Measurements from ENCODE around the gene LARGE2.
"Not testable (repeated sequence)": the region's sequence is repeated elsewhere in the genome, so short reads cannot be mapped to it uniquely, and the experiment has no call there.

LARGE2 gene

DNA sequence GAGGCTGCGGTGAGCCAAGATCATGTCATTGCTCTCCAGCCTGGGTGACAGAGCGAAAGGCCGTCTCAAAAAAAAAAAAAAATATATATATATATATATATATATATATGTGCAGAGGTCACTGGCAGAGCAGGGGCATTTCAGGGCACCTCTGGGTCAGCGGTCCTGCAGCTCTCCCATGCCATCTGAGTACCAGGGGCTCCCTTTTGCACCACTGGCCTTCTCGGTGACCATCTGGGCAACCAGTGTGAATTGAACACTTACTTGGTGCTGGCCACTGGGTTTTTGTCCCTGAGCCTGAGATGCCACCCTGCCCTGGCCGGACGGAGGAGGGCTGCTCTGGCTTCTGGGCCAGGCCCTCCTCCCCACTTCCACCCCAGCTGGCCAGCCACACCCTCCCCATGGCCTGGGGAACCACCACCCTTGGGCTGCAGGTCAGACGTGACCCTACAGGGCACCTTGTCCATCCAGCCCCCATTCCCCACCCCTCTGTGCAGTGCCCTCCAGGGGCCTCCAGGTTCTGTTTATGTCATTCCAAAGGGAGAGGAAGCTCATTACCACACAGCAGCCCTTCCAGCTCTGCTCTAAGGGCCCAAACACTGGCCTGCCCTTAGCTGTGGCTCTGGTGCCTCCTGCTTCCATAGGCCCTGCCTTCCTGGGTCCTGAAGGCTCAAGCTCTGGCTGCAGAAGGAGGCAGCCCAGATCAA is 26.8 kb upstream of the LARGE2 start:
- DNase-seq (ENCODE audit: extremely low read depth in 1 of 2, low read depth in 1 of 2) = no peak

DNA sequence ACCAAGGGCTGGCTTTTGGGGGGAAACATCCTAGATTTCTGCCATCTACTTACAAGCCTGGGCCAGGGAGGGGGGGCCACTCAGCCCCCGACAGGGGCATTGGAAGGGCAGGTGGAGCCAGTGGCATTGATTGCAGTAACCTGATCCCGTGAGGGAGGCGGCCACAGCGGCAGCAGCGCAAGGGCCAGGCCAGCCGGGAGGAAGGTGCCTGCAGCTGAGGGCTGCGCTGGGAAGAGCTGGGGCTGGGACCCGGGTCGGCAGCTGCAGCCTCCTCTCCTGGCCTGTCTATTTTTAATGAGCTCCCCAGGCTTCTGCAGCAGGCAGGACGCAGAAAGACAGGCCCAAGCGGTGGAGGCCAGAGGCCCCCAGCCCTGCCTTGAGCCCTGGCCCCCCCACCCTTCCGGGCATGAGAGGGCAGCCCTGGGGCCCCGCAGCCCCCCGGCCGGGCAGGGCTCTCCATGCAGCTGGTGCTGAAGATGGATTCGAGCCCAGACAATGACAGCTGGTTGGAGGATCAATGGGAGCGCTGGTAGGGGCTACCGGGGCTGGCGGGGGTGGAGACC is 26.0 kb upstream of the LARGE2 start:
- no peak for DNase-seq (ENCODE audit: extremely low read depth in 1 of 2, low read depth in 1 of 2)

DNA sequence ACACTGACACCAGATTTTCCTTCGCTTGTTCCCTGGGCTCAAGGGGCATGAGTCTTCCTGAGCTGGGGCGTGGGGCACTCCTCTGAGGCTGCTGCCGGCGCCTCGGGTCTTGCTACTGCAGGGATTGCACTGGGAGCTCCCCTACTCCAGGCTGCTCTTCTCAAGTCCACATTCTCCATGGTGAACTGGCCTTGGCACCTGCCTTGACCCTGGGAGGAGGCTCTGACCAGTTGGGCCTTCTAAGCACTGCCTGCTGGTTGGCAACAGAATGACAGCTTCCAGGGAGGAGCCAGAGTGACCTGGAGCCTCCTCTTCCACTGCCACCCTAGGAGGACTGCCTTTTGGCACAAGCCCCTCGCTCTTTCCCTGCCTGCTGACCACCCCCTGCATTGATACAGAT is 24.9 kb upstream of the LARGE2 start:
- DNase-seq (ENCODE audit: extremely low read depth in 1 of 2, low read depth in 1 of 2) = no peak

DNA sequence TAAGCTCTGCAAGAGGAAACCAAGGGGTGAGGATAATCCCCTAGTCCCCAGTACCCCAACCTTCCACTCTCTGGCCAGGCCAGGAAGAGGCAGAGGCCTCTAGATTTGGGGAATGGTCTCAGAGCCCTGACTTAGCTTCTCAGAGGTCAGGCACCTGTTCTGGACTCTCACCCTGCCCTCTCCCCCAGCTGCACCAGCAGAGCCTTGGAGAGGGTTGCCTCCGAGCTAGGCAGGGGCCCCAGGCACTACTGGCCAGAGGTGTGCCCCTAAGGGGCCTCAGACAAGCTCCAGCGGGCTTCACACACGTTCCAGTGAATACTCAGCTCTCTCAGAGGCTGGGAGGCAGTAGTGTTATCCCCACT is 23.4 kb upstream of the LARGE2 start:
- no peak for DNase-seq (ENCODE audit: extremely low read depth in 1 of 2, low read depth in 1 of 2)

DNA sequence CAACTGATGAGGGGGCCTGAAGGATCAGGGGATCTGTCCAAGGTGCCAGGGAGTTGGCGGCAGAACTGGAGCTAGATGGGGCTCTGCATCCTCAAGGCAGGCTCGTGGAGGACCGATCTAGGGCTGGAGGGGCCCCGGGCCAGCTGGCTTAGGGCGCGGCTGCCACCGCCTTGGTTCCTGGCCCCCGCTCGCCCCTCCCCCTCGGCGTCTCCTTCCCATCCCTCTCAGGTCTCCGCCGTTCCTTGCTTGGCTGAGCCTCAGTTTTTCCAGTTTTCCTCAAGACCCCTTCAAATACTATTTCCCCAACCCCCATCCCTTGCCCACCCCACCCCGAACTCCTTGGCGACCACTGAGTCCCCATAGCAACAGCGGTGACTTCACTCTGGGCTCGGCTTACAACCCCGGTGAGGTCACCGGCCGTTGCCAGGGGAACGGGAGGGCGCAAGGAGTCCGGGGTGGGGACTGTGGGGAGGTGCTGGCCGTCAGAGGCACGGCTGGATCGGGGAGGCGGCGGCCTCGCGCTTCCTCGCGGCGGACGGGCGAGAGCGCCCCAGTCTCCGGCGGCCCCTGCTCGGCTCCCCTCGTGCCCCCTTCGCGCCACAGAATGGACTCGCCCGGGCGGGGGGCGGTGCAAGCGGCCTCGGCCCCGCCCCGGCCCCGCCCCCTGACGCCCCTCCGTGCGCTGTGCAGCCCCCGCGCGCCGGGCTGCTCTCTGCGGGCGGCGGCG is 22.8 kb upstream of the LARGE2 start:
- peak; percentile 48 to 49 for DNase-seq (ENCODE audit: extremely low read depth in 1 of 2, low read depth in 1 of 2)

DNA sequence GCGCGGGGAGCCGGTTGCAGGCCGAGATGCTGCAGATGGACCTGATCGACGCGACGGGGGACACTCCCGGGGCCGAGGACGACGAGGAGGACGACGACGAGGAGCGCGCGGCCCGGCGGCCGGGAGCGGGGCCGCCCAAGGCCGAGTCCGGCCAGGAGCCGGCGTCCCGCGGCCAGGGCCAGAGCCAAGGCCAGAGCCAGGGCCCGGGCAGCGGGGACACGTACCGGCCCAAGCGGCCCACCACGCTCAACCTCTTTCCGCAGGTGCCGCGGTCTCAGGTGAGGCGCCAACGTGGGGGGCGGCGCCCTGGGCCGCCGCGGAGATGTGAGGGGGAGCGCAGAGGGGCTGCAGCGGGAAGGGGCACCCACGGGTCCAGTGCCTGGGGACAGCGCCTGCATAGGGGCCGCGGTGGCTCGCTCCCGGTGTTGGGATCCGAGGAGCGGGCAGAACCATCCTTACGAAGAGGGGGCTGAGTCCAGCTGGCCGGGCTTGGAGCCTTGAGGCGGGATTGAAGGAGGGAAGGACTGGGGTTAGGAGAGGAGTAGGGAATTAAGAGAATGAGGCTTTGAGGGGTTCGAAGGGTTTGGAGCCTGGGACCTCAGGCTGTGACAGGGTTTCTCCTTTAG is 22.2 kb upstream of the LARGE2 start:
- DNase-seq (ENCODE audit: extremely low read depth in 1 of 2, low read depth in 1 of 2) = not testable (repeated sequence)

DNA sequence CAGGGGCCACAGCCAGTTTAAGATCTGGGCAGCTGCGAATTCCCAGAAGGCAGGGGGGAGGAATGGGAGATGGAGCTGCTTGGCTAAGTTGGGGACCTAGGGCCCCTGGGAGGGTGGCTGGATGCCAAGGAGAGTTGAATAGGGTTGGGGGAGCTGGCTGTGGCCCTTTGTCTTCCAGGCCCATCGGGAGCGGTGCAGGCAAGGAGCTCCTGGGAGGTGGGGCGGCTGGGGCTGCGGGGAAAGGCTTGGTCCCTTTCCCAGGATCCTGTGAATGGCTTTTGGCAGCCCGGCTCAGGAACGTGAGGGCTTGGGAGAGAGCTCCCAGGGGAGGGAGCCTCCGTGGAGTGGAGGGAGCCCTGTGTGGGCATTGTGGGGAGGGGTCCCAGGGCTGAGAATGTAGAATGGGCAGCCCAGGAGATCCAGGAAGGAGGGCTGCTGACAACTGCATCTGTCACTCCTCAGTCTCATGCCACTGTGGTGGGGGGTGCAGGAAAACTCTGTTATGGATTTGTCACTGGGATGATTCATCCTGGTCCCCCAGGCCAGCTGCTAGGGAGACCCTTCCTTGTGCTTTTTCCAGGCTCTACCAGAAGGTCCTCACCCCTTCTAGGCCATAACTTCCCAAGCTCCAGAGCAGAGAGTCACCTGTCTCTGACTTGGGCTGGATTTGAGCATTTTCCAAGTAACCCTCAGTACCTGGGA is 21.4 kb upstream of the LARGE2 start:
- DNase-seq (ENCODE audit: extremely low read depth in 1 of 2, low read depth in 1 of 2) = no peak

DNA sequence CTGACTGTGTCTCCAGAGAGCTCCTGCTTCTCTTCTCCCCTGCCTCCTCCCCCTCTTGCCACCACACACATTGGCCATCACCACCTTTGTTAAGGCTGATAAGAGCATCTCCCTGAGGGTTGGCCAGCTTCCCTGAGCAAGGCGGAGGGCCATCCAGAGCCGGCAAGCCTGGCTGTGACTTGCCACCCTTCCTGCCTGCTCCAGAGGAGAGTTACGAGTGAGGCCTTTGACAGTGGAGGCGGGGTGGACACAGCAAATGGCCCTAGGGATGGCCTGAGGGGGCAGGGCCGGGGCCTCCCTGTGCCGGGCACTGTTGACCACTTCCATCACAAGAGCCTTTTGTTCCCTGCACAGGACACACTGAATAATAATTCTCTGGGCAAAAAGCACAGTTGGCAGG is 20.8 kb upstream of the LARGE2 start:
- DNase-seq (ENCODE audit: extremely low read depth in 1 of 2, low read depth in 1 of 2) = no peak

DNA sequence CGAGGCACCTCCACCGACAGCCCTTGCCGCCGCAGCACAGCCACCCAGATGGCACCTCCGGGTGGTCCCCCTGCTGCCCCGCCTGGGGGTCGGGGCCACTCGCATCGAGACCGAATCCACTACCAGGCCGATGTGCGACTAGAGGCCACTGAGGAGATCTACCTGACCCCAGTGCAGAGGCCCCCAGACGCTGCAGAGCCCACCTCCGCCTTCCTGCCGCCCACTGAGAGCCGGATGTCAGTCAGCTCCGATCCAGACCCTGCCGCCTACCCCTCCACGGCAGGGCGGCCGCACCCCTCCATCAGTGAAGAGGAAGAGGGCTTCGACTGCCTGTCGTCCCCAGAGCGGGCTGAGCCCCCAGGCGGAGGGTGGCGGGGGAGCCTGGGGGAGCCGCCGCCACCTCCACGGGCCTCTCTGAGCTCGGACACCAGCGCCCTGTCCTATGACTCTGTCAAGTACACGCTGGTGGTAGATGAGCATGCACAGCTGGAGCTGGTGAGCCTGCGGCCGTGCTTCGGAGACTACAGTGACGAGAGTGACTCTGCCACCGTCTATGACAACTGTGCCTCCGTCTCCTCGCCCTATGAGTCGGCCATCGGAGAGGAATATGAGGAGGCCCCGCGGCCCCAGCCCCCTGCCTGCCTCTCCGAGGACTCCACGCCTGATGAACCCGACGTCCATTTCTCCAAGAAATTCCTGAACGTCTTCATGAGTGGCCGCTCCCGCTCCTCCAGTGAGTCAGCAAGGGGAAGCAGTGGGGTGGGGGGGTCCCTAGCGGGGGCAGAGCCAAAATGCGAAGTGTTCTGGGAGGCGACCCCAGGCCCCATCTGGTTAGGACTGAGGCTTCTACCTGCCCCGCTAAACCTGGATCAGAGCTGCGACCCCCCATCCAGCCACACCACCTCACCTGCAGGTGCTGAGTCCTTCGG is 19.7 kb upstream of the LARGE2 start:
- DNase-seq (ENCODE audit: extremely low read depth in 1 of 2, low read depth in 1 of 2) = no peak

DNA sequence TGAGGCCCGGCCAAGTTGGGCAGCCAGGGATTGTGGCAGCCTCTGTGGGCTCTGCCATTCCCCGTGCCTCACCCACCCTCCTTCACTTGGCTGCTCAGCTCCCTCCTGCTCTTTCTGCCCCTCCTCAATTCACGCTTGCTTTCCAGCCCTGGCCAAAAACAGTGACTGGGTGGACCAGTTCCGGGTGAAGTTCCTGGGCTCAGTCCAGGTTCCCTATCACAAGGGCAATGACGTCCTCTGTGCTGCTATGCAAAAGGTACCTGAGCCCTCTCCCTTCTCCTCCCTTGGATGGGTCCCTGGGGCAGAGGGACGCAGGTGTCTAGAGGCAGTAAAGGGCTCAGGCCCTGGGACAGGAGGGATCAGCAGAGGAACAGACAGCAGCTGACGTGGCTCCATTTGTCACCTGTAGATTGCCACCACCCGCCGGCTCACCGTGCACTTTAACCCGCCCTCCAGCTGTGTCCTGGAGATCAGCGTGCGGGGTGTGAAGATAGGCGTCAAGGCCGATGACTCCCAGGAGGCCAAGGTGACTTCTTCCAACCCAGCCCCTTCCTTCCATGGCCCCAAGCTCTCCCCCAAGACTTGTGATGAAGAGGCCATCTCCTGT is 18.0 kb upstream of the LARGE2 start:
- no peak for DNase-seq (ENCODE audit: extremely low read depth in 1 of 2, low read depth in 1 of 2)

DNA sequence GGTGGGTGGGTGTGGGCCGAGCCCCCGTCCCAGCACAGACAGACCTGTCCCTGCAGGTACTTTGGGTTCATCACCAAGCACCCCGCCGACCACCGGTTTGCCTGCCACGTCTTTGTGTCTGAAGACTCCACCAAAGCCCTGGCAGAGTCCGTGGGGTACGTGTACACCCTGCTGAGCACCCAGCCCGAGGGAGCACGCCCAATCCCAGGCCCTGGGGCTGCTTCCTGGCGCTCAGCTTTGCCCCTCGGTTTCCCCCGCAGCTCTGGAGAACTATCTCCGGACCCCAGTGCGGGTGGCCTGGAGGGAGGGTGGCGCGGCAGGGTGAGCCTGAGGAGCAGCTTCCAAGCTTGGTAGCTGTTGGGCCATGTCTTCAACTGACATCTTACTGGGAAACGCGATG is 17.4 kb upstream of the LARGE2 start:
- no peak for DNase-seq (ENCODE audit: extremely low read depth in 1 of 2, low read depth in 1 of 2)

DNA sequence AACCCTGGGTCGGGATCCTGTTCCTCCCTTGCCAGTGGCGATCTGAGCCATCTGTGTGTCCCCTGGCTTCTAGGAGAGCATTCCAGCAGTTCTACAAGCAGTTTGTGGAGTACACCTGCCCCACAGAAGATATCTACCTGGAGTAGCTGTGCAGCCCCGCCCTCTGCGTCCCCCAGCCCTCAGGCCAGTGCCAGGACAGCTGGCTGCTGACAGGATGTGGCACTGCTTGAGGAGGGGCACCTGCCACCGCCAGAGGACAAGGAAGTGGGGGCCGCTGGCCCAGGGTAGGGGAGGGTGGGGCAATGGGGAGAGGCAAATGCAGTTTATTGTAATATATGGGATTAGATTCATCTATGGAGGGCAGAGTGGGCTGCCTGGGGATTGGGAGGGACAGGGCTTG is 16.9 kb upstream of the LARGE2 start:
- not testable (repeated sequence) for DNase-seq (ENCODE audit: extremely low read depth in 1 of 2, low read depth in 1 of 2)

DNA sequence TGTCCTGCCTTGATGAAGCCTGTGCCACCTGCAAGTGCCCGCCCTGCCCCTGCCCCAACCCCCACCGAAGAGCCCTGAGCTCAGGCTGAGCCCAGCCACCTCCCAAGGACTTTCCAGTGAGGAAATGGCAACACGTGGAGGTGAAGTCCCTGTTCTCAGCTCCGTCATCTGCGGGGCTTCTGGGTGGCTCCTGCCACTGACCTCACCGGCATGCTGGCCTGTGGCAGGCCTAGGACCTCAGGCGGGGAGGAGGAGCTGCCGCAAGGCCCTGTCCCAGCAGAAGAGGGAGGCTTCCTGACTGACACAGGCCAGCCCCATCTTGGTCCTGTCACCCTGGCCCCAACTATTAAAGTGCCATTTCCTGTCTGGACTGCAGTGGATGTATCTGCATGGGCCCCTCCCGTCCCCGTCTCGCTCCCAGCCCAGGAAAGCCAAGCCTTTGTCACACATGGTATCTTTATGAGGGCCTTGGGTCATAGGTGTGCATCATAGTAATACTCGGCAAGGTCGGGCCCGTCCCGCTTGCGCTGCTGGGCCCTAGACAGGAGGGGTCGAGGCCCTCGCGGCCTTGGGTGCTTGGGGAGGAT is 16.3 kb upstream of the LARGE2 start:
- no peak for DNase-seq (ENCODE audit: extremely low read depth in 1 of 2, low read depth in 1 of 2)

DNA sequence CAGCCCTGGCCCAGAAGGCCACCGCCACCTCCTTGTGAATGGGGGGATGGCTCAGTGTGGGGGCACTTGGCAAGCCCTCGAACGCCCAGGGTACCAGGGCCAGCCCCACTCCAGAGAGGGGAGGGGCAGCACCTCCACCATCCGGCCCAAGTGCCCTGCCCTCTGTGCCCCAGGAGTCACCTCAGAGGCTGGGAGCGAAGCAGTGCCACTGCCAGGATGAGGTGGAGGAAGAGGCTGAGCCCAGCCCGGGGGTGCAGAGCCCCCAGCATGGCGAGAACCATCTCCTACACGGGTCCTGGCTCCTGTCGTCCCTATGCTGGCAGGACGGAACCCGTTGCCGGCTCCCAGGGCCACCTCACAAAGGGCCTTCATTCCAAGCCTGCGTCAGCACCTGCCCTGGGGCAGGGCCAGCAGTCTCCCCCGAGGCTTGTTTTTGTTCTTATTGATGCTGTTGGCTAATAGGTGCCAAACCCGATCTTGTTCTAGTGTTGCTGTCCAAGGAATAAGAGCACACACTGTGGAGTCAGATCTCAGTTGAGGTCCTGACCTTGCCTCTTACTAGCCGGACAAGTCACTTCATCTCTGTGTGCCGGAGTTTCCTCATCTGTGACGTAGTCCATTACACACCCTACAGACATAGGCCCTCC is 15.4 kb upstream of the LARGE2 start, which contains the start of gene FREY1:
TSS of gene FREY1 (minus strand) at position 307 of the 647 bp plus-strand sequence. CDS start at position 281, 26 bp downstream.
- no peak for DNase-seq (ENCODE audit: extremely low read depth in 1 of 2, low read depth in 1 of 2)

DNA sequence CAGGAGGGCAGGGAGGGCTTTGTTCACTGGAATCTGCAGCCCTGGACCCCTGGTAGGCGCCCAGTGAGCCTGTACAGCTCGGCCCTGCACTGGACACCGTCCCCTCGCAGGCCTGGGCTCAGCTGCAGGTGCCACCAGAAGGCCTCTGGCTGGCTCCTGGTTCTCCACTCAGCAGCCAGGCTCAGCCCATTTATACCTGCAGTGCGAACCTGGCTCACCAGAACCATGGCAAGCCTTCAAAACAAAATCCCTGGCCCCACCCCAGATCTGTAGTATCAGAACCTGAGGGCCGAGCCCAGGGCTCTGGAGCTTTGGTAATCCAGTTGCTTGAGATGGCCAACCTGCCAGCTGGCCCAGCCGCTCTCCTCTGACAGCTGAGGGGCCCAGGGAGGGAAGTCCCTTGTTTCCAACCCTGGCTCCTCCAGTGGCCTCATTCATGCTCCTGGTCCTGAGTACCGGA is 14.5 kb upstream of the LARGE2 start:
- no peak for DNase-seq (ENCODE audit: extremely low read depth in 1 of 2, low read depth in 1 of 2)

DNA sequence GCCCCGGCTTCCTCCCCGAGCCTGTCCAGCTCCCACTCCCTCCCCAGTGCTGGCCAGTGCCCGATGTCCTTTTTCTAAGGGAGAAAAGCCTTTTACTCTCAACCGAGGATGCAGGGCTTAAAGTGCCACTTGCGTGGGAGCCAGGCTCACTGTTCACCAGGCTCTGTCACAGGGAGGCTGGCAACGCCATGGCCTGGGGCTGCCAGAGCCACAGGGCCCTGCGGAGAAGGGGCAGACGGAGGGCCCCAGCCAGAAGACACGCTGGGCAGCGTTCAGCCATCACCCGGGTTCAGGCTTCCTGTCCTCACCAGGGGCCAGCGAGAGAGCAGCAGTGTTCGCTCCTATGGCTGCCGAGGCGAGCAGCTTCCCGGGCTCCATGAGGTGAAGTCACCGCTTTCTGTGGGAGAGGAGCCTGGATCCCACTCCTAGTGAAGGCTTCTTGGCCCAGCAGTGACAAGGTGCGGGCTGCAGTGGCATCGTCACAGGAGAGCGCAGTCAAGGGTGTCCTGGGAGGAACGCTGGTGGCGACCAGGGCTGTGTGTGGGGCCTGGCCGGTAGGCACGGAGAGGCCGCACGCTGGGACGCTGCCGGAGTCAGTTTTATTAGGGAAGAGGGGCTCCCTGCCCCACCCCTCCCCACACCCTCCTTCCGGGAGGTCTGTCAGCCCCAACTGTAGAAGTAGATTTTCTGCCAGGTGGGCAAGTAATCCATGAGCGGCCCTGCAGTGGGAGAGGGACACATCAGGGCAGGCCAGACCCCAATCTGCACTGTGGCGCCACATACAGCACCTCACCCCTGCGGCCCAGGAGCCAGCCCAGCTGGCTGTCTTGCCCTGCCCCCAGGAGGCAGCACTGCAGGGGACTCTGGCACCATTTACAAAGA is 12.6 kb upstream of the LARGE2 start:
- no peak for DNase-seq (ENCODE audit: extremely low read depth in 1 of 2, low read depth in 1 of 2)

DNA sequence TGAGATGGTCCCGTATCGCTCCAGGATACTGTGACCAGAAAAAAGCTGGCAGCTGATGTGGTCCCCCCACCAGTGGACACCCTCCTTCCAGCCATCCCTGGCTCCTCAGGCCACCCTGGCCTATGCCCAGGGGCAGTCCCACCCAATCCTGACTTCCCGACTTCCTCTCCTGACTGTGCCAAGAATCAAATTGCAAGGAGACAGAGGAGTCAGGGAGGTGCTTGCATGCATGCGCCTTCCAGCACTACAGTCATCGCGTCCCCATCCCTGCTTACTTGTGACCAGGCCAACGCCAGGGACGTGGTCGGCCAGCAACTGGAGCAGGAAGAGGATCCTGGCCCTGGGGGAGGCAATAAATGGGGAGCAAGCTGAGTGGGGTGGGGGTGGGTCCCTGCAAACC is 11.8 kb upstream of the LARGE2 start:
- no peak for DNase-seq (ENCODE audit: extremely low read depth in 1 of 2, low read depth in 1 of 2)

DNA sequence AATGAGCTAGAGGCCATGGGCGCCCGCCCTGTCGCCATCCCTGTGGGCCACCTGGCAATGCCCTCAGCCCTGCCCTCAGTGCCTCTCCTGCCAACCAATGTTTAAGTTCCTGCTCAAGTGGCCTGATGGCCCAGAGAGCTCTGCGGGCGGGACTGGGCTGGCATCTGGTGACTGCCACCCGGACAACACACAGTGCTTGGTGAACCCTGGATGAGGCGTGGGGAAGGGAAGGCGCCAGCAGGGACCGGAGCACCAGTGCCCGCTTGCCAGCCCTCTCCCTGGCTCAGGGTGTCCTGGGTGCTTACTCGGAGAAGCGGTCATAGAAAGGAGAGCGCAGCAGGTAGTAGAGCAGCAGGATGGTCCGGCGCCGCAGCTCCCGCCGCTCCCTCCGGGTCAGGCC is 8.9 kb upstream of the LARGE2 start:
- no peak for DNase-seq (ENCODE audit: extremely low read depth in 1 of 2, low read depth in 1 of 2)

All from activated CD8-positive, alpha-beta memory T cell treated with anti-CD3 and anti-CD28 coated beads for 1 hour (primary cell).